Neural cell (in vitro differentiated cells): ENCODE measurements around the gene PMF1. TPM values are rescaled to one million over a fixed set of nuclear protein-coding genes. Genes with fewer than 3 reads are reported as not detected.

Experiments used
- H2AFZ ChIP-seq: fragments of 200-600, 300-800 bp; sonication (generic), shearing (Covaris generic); 2 replicates; pipeline ENCODE4 v1.6.0; 2014; ENCODE audit warnings: low read depth, mild to moderate bottlenecking, antibody characterized with exemption, low read length, moderate library complexity
- H3F3A ChIP-seq: fragments of 200-600 bp; shearing (Covaris generic); 2 replicates; pipeline ENCODE4 v1.6.1; 2016; ENCODE audit warnings: mild to moderate bottlenecking, moderate library complexity, mixed read lengths, antibody characterized with exemption, low read length; ENCODE audit not compliant: insufficient read depth, poor library complexity, severe bottlenecking
- H3K27ac ChIP-seq: fragments of 200-600, 300-800 bp; sonication (generic), shearing (Covaris generic); 2 replicates; pipeline ENCODE4 v1.5.1; 2014; ENCODE audit warnings: mild to moderate bottlenecking, low read length, moderate library complexity
- H3K27me3 ChIP-seq: fragments of 300-800, 200-600 bp; sonication (generic), shearing (Covaris generic); 2 replicates; pipeline ENCODE4 v1.6.0; 2014; ENCODE audit warnings: mild to moderate bottlenecking, low read depth, low read length, moderate library complexity; ENCODE audit not compliant: insufficient read depth
- H3K36me3 ChIP-seq: fragments of 300-800, 200-600 bp; sonication (generic), shearing (Covaris generic); 2 replicates; pipeline ENCODE4 v1.5.1; 2014; ENCODE audit warnings: mild to moderate bottlenecking, antibody characterized with exemption, low read length, moderate library complexity; ENCODE audit not compliant: insufficient read depth
- H3K4me2 ChIP-seq: fragments of 300-800, 200-600 bp; sonication (generic), shearing (Covaris generic); 2 replicates; pipeline ENCODE4 v1.6.0; 2014; ENCODE audit warnings: mild to moderate bottlenecking, low read length
- H3K4me3 ChIP-seq: fragments of 300-800, 200-600 bp; sonication (generic), shearing (Covaris generic); 2 replicates; pipeline ENCODE4 v1.5.1; 2014; ENCODE audit warnings: mild to moderate bottlenecking, low read length, moderate library complexity
- H3K79me2 ChIP-seq: fragments of 200-600 bp; shearing (Covaris generic); replicated peaks from 2 replicates; pipeline ENCODE4 v1.6.0; 2014; ENCODE audit warnings: mild to moderate bottlenecking, low read length, moderate library complexity; ENCODE audit not compliant: insufficient read depth
- H3K9ac ChIP-seq: fragments of 300-800, 200-600 bp; sonication (generic), shearing (Covaris generic); 2 replicates; pipeline ENCODE4 v1.6.1; 2016; ENCODE audit warnings: mild to moderate bottlenecking, low read length, mixed read lengths
- H3K9me2 ChIP-seq: fragments of 200-600 bp; shearing (Covaris generic); 2 replicates; pipeline ENCODE4 v1.6.1; 2016; ENCODE audit warnings: mild to moderate bottlenecking, low read length, mixed read lengths; ENCODE audit not compliant: insufficient read depth
- H3K9me3 ChIP-seq: fragments of 200-600, 300-800 bp; sonication (generic), shearing (Covaris generic); 2 replicates; pipeline ENCODE4 v1.6.1; 2016; ENCODE audit warnings: mild to moderate bottlenecking, mixed run types, low read length, moderate library complexity, mixed read lengths
- H4K20me1 ChIP-seq: fragments of 200-600 bp; shearing (Covaris generic); 2 replicates; pipeline ENCODE4 v1.6.1; 2016; ENCODE audit warnings: mild to moderate bottlenecking, mixed run types; ENCODE audit not compliant: insufficient read depth
- CTCF ChIP-seq: fragments of 450-650 bp; IDR thresholded peaks from 2 replicates; pipeline ENCODE4 v1.5.1; 2014; ENCODE audit warnings: antibody characterized with exemption, mild to moderate bottlenecking, moderate library complexity; ENCODE audit not compliant: poor library complexity, severe bottlenecking
- EP300 ChIP-seq: fragments of 450-650 bp; conservative IDR thresholded peaks from 2 replicates; pipeline ENCODE4 v1.6.1; 2014; ENCODE audit warnings: antibody characterized with exemption, mild to moderate bottlenecking, moderate library complexity; ENCODE audit not compliant: poor library complexity, severe bottlenecking
- MXI1 ChIP-seq: fragments of 450-650 bp; conservative IDR thresholded peaks from 2 replicates; pipeline ENCODE4 v1.6.1; 2014; ENCODE audit warnings: antibody characterized with exemption, mild to moderate bottlenecking; ENCODE audit not compliant: poor library complexity, severe bottlenecking
- POLR2AphosphoS5 ChIP-seq: IDR thresholded peaks from 2 replicates; pipeline ENCODE4 v1.6.1; 2012
- RAD21 ChIP-seq: fragments of 450-650 bp; conservative IDR thresholded peaks from 2 replicates; pipeline ENCODE4 v1.6.1; 2014; ENCODE audit warnings: antibody characterized with exemption, mild to moderate bottlenecking, moderate library complexity
- REST ChIP-seq: IDR thresholded peaks from 2 replicates; pipeline ENCODE4 v1.6.1; 2012; ENCODE audit warnings: borderline replicate concordance
- SMC3 ChIP-seq: fragments of 450-650 bp; conservative IDR thresholded peaks from 2 replicates; pipeline ENCODE4 v1.6.1; 2014; ENCODE audit warnings: antibody characterized with exemption, mild to moderate bottlenecking, moderate library complexity; ENCODE audit not compliant: poor library complexity
- TAF1 ChIP-seq: IDR thresholded peaks from 2 replicates; pipeline ENCODE4 v1.6.1; 2012; ENCODE audit warnings: low read depth
- polyA plus RNA-seq: library from polyadenylated mRNA; depleted of rRNA; stranded (reverse); fragments of >200 nt; gene quantifications from 2 replicates; pipeline ENCODE4 v1.2.3, GENCODE V29; 2014

The PMF1 gene
- polyA plus RNA-seq, 1 donor from 2014 or later = 97.0 TPM

GRCh38 chr1:156282479-156283222, 69.8 kb downstream of the PMF1 start, which contains the start of gene SMG5:
SMG5 (minus strand) TSS chr1:156282825; CDS start chr1:156282680, 145 bp downstream.
- Histone ChIP-seq H3K36me3 (no peaks in the 10 kb centered on the region), H4K20me1 (no peaks in the 10 kb centered on the region), H3K9me2 (no peaks in the 10 kb centered on the region), H3K9me3 (no peaks in the 10 kb centered on the region), H3K27ac (peak within 1 kb of the TSS; percentile 70), H3F3A (no peaks in the 10 kb centered on the region), H3K4me2 (peak within 1 kb of the TSS; percentile 81), H3K9ac (peak within 1 kb of the TSS; percentile 80), H2AFZ (peak within 1 kb of the TSS; percentile 95), H3K79me2 (peaks cover 34% of the 10 kb centered on the region), H3K27me3 (no peaks in the 10 kb centered on the region), H3K4me3 (peak within 1 kb of the TSS; percentile 78)
- TF ChIP-seq EP300 (peak; percentile 62), CTCF (peak; percentile 22), MXI1 (peak; percentile 90), REST (peak; percentile 78), RAD21 (no peak), TAF1 (peak; percentile 88), POLR2AphosphoS5 (peak; percentile 95), SMC3 (no peak)

GRCh38 chr1:156283521-156283920, 70.7 kb downstream of the PMF1 start:
- Histone ChIP-seq H2AFZ (peak overlapping the region; percentile 83), H3K36me3 (no peaks in the 10 kb centered on the region), H3K4me3 (peak overlapping the region; percentile 78), H3K4me2 (peak overlapping the region; percentile 81), H3K27ac (peak overlapping the region; percentile 56), H3K79me2 (peaks cover 34% of the 10 kb centered on the region), H4K20me1 (no peaks in the 10 kb centered on the region), H3K27me3 (no peaks in the 10 kb centered on the region), H3K9me2 (no peaks in the 10 kb centered on the region), H3F3A (no peaks in the 10 kb centered on the region), H3K9ac (peak overlapping the region; percentile 80), H3K9me3 (no peaks in the 10 kb centered on the region)
- TF ChIP-seq EP300 = no peak
